Stimulated activated CD8-positive, alpha-beta memory T cell treated with anti-CD3 and anti-CD28 coated beads, Interleukin-2, amount 100 ng/mL, for 1 hour (primary cell): Measurements from ENCODE around the gene LYSMD1.

Experiments
- DNase-seq, 2 donors: peaks; one replicate each; pipeline ENCODE4 v3.0.0-alpha.2; 2020; ENCODE audit warnings: low read depth in 2 of 2

LYSMD1 gene

GRCh38 chr1:151175863-151176262, 10.2 kb upstream of the LYSMD1 start, which contains the start of gene TMOD4:
TMOD4 (minus strand) TSS chr1:151175981; CDS start chr1:151174875, 1,106 bp downstream.
- DNase-seq: no peak

DNA sequence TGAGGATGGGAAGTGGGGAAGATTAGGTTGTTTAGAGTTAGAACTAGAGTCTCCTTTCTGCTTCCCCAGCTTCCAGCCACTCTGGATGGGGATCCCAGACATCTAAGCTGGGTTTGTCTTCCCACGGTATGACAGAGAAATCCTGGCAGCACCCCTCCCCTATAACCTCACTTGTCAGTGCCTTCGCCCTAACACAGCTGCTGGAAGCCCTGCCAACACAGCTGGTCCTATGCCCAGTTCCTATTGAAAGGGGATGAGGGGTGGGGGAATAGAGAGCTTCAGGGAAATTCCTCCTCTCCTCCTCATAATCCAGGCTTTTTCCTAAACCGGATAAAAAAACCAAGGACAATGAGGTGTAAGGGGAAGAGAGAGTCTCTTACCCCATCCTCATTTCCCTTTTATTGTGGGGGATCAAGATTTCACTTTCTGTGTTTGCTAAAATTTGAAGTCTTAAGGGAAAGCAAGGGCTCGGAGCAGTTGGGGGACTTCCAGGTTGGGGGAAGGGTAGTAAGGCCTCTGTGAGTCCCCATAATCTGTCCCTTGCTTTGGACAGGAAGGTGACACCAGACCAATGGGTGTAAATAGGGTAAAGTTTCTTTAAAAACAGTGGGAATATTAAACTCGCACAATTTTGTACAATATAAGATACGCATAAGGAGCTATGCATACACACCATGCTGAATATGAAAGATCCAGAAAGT, 9.5 kb upstream of the LYSMD1 start:
- no peak for DNase-seq

- no peak for DNase-seq
These were observed 5.5 kb upstream of the LYSMD1 start for GRCh38 chr1:151171190-151171589.

GRCh38 chr1:151167116-151167515, 1.4 kb upstream of the LYSMD1 start:
- no peak for DNase-seq

GRCh38 chr1:151166505-151166956, 829 bp upstream of the LYSMD1 start:
- no peak for DNase-seq

DNA sequence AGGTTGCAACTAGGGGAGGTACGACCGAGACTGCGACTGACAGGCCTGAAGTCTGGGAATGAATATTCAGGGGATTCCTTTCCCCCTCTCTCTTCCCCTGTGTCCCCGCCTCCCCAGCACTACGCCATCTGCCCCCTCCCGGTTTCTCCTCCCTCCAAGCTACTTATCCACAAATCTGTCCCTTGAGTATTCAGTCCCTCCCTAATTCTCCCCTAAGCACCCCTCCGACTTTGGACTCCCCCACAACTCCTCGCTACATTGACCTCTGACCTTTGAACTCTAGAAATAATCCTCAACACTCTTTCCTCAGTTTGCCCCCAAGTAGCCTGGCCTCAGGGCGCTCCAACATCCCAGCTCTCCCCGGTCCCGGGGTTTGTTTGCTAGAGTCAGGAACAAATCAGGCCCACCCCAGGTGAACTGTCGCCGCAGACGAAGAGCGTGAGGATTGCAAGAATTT, 393 bp downstream of the LYSMD1 start:
- no peak for DNase-seq

- DNase-seq: no peak
These were observed 896 bp downstream of the LYSMD1 start for GRCh38 chr1:151164732-151165280.

DNA sequence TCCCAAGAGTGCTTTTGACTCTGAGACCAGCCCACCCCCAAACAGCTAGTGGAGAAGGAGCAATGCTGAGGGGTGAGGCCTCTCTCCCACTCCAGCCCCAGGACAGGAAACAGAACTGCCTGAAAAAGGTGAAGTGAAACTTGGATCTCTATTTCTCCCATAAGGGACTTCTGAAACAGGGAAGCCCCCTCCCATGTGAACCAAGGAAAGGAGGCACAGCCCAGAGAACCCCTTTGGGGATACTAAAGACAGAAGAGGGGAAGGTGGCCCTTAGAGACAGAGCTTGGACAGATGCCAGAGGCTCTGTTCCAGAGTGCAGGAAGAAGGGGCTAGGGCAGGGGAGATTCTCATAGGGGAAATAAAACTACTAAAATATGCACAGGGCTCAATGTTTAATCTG, 6.3 kb downstream of the LYSMD1 start:
- DNase-seq: no peak

DNA sequence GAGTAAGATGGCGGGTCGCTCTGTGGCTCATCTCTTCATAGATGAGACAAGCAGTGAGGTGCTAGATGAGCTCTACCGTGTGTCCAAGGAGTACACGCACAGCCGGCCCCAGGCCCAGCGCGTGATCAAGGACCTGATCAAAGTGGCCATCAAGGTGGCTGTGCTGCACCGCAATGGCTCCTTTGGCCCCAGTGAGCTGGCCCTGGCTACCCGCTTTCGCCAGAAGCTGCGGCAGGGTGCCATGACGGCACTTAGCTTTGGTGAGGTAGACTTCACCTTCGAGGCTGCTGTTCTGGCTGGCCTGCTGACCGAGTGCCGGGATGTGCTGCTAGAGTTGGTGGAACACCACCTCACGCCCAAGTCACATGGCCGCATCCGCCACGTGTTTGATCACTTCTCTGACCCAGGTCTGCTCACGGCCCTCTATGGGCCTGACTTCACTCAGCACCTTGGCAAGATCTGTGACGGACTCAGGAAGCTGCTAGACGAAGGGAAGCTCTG, 6.9 kb downstream of the LYSMD1 start:
- no peak for DNase-seq

DNA sequence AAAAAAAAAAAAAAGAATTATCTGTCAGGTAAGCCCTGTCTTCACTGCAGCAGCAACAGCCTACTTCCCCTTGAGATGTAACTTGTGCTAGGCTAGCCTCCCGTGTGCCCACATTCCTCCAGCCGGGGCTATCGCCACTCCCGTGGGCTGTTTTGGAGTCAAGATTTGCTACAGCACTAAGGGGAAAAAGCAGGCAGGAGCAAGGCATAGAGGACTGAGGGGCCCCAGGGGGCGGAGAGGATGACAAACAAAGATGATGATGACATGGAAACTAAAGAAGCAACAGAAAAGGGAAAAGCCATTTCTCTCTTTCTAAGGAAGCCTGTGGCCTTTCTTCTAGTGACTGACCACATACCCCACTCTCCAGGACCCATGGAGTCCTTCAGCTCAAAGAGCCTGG, 7.4 kb downstream of the LYSMD1 start:
- DNase-seq: no peak

- peak in 1 of 2 donors; percentile 39 for DNase-seq
These were observed 8.6 kb downstream of the LYSMD1 start for GRCh38 chr1:151157067-151157531.

DNA sequence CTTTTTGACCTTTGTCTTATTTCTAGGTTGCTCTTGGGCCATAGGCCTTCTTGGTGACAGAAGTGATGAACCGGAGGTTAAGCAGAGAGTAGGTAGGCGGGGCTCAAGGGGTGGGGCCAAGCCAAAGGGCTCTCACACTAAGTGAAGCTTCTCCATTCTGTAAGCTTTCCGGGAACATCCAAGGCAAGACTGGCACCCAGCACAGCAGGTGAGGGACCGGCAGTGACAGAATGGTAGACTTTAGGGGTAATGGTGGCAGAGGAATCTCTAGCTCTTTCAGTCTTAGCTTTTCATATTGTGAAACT, 9.2 kb downstream of the LYSMD1 start, which contains the start of gene TNFAIP8L2:
Gene TNFAIP8L2 (plus strand): TSS at position 135 of the 305 bp plus-strand sequence. CDS start 2,049 bp downstream, outside the sequence.
- DNase-seq: peak; percentile 45 to 66

DNA sequence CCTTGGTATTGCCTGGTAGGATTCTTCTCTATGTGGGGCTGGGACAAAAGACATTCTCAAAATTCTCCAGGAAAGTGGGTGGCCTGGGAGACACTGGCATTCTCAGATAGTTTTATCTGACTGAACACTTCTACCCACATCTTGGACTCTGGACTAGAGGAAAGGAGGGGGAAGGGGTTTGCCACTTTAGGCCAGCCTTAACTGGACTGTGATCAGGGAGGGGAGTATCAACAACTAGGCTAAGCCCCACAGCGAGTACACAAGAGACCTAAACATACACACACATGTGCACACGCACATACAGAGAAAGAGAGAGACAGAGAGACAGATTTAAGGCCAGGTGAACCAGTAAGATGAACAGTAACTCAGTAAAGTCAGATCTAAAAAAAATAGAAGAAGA, 18.0 kb downstream of the LYSMD1 start:
- DNase-seq: no peak

DNA sequence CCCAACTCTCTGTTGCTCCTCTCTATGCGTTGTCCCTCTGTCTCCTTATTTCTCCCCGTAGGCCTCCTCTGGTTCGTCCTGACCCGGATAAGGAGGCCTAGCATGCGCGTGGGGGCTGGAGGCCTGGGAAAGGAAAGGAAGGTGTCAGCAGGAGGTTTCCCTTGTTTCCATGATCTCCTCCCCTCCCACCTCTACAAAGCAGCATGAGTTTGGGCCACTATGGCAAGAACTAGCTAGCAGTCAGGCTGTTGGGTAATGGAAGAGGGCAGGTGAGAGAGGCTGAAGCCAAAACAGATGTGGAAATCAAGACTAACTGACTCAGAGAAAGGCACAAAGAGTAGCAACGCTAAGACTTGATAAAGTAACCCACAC, 18.6 kb downstream of the LYSMD1 start:
- DNase-seq: no peak

GRCh38 chr1:151146412-151147131, 19.1 kb downstream of the LYSMD1 start, which contains the start of gene SEMA6C:
SEMA6C (minus strand) TSS chr1:151146631; CDS start chr1:151142621, 4,010 bp downstream.
- DNase-seq: peak; percentile 68 to 79

DNA sequence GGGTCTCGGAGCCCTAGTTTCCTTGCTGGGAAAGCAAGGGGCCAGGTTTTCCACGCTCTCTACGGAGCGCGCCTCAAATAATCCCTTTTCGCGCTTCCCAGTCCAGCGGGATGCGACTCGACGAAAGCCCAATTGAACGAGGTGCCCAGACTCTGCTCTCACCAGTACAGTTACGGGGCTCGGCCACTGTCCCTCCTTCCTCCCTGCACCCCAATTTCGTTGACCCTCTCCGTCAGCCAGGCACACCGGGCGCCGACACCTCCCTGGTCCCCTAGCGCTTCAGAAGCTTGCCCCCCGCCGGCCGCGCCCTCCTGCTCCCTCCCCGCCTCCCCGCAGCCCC, 19.7 kb downstream of the LYSMD1 start:
- no peak for DNase-seq

DNA sequence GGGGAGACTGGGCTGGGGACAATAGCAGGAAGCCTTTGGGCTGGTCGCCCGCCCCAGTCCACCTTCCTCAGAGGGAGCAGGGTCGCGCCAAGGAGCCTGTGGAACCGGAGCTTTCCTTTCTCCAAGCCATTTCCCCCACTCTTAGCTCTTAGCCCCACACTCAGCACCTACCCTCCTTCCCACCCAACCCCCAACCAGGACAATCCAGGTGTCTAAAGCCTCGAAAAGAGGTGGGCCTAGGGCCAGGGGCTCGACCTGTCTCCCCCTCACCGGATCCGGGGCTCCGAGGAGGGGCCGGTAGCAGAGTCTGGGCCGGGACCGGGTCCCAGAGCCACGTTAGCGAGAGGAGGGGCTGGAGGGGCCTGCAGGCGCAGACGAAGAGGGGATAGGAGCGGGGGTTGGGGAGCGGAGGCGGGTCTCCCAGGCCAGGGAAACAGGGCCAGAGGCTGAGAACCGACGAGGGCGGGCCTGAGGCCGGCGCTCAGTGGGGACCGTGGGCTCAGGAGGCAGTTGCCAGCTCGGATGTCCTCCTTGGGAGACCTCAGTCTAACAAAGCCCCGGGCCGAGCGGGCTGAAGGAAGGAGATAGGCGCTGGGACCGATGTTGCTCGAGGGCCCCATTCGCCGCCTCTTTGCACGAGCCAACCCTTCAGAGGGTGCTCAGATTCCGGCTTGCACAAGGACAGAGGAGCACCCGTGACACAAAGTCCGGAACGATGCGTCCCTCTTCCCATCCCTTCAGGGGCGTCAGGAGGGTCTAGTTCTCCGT, 20.2 kb downstream of the LYSMD1 start:
- no peak for DNase-seq

GRCh38 chr1:151144474-151145303, 21.0 kb downstream of the LYSMD1 start:
- no peak for DNase-seq

- no peak for DNase-seq
These were observed 21.7 kb downstream of the LYSMD1 start for GRCh38 chr1:151143986-151144385.

GRCh38 chr1:151143057-151143435, 22.7 kb downstream of the LYSMD1 start:
- DNase-seq: no peak
